ENCODE data around the gene RHBDF2. TPM values are rescaled to one million over a fixed set of nuclear protein-coding genes. Genes with fewer than 3 reads are reported as not detected.

The RHBDF2 gene
- total RNA-seq, 1 experiment from 2014 or later, result 19.7 TPM

- Histone ChIP-seq H3K9me3 (ENCODE audit: control insufficient read depth, low read depth, low read length) (no peaks in the 10 kb centered on the region), H2AK5ac (ENCODE audit: insufficient read length, low read length) (no peak overlapping the region), H3T11ph (ENCODE audit: low read length) (no peak overlapping the region), H3K9ac (ENCODE audit: extremely low read depth, insufficient read length, low read length) (no peak overlapping the region), H3K4me2 (ENCODE audit: insufficient read depth, insufficient read length, low read length) (no peak overlapping the region), H3K56ac (ENCODE audit: insufficient read length, low read depth, low read length) (no peak overlapping the region), H3K23me2 (ENCODE audit: insufficient read length, low read depth, low read length, poor library complexity, severe bottlenecking) (no peaks in the 10 kb centered on the region), H4K20me1 (ENCODE audit: control insufficient read depth, insufficient read depth, insufficient read length) (peaks cover 2% of the 10 kb centered on the region), H2BK120ac (ENCODE audit: low read depth, low read length, poor library complexity, severe bottlenecking) (no peak overlapping the region), H3K27ac (ENCODE audit: insufficient read length, low read depth, low read length) (no peak overlapping the region), H2BK12ac (ENCODE audit: insufficient read length, low read depth, low read length) (no peak overlapping the region), H3K27me3 (ENCODE audit: insufficient read depth, low read length) (no peaks in the 10 kb centered on the region), H2BK20ac (ENCODE audit: low read depth, low read length, poor library complexity, severe bottlenecking) (no peak overlapping the region), H4K91ac (ENCODE audit: insufficient read length, low read depth, low read length) (no peak overlapping the region), H3K18ac (ENCODE audit: insufficient read length, low read depth, low read length) (no peak overlapping the region), H2BK5ac (ENCODE audit: insufficient read length, low read length) (no peak overlapping the region), H4K5ac (ENCODE audit: insufficient read length, low read depth, low read length) (no peak overlapping the region), H3K4me1 (ENCODE audit: insufficient read depth, low read length) (peaks cover 4% of the 10 kb centered on the region; the same call in 1 of the 2 replicates), H2AFZ (ENCODE audit: low read length) (no peak overlapping the region), H4K8ac (replicated peaks; ENCODE audit: insufficient read length, low read depth, low read length) (no peak overlapping the region), H3K23ac (ENCODE audit: insufficient read length, low read depth, low read length) (no peak overlapping the region), H3K79me2 (ENCODE audit: insufficient read depth, low read length) (no peaks in the 10 kb centered on the region), H2BK15ac (ENCODE audit: low read depth, low read length) (no peak overlapping the region), H3K4ac (ENCODE audit: low read depth, low read length) (no peak overlapping the region), H3K79me1 (ENCODE audit: insufficient read depth, low read depth, low read length, poor library complexity, severe bottlenecking) (no peaks in the 10 kb centered on the region), H3K14ac (ENCODE audit: insufficient read depth, low read length) (no peak overlapping the region)
- Mint-ChIP-seq H3K27me3 (ENCODE audit: low read depth) (peaks cover 24% of the 10 kb centered on the region), H3K27ac (no peak overlapping the region; a peak in 1 of 7 replicates), H3K36me3 (ENCODE audit: insufficient read depth in 1 of 3, low read depth in 3 of 3) (no peaks in the 10 kb centered on the region), H3K4me1 (peaks cover 20 to 34% of the 10 kb centered on the region in 2 experiments), H3K4me3 (no peak overlapping the region), H3K9me3 (no peaks in the 10 kb centered on the region; a peak in 1 of 5 replicates)
- TF ChIP-seq CTCF (conservative IDR thresholded peaks at IDR 0.05), result no peak
- no peak for DNase-seq
- no CpG with 5 or more reads among the region's 20 CpGs for WGBS (ENCODE audit: extremely low coverage, insufficient read length, low lambda C conversion rate)
Observed at GRCh38 chr17:76529224-76530094, 28.2 kb upstream of the RHBDF2 start.

Data from H9 (cell line).